Measurements from ENCODE around the gene TMEM232.

Gene TMEM232

DNA sequence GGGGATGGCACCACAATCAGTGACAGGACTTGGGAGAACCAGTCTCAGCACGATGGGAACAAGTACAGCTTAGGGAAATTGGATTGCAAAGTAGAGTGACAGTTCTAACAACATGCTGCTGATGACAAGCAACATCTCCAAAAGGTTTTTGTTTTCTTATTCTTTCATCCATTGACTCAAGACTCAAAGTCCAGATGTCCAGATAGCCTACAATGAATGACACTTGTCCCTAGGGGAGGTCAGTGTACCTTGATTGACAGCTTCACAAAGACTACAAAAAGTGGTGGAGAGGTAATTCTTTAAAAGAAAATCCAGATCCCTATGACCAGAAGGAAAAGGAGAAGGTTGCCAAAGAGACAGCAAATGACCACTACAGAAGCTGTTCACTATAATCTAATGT lies 323.9 kb downstream of the TMEM232 start:
- no peak for DNase-seq

DNA sequence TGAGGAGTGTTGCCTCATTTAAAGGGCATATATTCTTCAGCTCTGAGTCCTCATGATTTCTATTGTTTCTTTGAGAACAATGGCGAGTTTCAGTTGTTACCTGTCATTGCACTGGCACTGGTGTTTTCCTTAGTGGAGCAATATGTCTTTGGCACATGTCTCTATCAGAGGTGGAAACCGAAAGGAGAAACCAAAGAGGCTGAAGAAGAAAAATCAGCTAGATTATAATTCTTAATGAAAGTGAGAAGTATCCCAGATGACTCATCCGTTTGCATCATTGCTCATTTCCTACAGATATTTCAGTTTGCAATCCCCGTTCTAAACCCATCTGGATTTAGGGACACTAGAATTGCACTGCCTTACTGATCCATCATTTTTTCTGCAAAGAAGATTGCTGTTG lies 324.6 kb downstream of the TMEM232 start:
- no peak for DNase-seq

DNA sequence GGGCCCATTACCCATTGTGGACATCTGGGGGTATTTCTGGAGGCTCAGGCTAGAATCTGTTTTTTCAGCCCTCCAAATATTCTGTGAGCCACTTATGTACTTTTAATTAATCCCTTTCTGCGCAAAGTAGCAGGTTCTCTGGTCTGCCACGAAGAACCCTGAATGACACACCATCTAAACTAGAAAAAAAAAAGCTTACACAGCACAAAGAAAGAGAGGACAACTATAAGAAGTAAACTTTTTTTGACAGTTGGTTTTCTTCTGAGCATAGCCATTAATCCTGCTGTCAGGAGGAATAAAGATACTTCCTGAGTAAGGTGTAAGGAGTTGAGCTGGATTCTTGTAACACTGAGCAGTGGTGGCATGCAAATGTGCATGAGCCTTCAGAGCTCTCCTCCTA lies 327.5 kb downstream of the TMEM232 start:
- no peak for DNase-seq

DNA sequence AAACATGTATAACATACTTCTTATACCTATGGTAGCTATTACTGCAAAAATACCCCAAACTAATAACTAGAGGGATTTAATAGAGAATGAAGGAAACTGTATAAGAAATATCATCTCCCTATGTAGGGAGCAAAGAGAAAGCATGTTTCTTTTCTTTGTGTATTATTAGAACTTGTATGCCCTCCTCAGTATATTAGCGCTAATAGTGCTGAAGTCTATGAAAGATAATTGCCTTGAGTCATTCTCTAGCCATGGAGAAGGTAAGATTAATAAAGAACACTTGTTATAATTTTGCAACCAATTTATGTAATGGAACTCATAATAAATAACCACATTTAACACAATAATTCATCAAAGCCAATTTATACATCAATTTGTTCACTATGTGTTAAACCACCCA lies 329.2 kb downstream of the TMEM232 start:
- no peak for DNase-seq

DNA sequence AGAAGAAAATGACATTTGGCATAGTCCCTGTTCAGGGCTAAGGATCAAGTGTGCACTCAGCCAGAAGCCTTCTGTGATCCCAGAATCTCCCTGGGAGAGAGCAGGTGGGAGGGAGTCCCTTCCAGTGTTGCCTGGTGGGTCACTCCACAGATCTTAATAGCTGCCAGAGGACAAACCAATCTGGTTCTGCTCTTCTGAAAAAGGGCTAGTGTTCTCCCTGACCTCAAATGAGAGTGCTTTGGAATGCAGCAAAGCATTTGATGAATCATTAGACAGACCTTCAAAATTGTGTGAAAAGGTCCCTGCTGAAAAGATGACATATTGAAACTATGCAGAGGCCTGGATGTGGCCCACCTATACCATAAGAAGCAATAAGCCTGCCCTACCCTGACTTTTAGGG lies 339.7 kb downstream of the TMEM232 start:
- DNase-seq = no peak

DNA sequence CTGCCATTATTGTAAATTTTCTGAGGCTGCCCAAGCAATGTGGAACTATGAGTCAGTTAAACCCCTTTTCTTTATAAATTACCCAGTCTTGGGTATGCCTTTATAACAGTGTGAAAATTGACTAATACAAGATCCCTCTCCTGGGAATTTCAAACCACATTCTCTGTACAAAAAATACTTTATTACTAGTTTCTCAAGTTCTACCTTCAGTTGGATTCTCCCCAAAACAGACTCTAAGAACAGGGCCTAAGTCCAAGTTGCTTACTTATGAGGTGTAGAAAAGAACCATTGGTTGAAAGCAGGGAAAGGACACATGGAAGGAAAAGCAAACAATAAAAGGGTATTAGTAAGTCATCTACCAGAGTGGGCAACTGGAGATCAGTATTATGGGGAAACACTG lies 343.2 kb downstream of the TMEM232 start:
- no peak for DNase-seq

DNA sequence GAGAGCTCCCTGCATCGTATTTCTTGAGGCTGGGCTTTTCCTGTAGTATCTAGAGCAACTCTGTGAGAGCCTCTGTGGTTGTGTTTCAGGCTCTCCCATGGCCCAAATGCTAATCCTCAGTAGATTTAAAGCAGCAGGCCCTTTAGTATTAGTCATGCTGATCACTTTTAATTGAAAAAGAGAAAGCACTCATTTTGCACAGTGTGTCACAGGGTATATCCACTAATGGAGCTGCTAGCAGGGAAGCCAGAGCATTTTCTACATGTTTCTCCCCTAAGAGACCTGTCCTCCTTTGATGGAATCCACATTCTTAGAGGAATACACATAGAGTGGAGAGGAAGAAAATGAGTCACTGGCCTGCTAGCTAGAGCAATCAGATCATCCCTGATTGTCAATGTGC lies 348.5 kb downstream of the TMEM232 start:
- no peak for DNase-seq

DNA sequence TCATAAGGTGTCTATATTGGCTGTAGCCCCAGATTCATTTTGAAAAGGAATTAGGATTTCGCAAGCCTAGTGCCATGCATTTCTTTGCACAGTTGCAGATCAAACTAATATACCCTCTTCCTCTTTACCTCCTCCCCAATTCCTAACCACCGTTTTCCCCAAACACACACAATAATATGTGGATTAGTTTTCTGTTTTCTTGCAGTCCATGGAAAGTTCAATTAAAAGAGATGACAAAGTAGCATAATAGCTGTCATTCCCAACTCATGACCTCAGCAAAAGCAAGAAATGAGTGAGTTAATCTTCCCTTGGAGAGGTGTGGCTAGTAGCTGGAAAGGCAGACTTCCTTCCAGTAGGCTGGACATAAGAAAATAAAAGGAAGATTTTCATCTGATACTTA lies 349.1 kb downstream of the TMEM232 start:
- DNase-seq = no peak

DNA sequence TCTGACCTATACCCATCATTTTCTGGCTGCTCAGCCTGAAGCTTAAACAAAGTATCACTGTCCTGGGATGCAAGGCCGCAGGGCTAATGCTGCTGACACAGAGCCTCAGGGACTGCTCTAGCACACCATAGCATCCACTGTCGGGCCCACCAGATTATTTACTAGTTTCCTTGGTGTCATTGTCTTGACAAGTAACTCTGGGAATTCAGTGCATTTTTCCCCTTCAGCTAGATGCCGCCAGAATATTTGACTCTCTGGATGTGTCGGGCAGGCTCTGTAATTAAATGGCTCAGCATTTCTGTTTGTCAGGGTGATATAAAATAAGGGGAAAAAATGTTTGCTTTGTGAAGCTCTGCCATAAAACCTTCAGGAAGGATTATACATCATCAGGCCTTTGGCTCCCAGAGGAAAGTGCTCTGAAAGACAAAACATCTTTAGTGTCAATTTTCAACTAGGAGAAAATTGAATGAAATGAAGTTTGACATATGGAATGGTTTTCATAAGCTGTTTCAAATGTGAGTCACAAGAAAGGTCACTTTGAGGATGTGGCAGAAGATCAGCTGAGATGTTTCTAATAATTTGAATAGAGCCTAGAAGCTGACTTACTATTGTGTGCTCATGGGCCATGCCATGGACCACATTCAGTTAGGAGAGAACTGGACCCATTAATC lies 350.1 kb downstream of the TMEM232 start:
- peak; percentile 22 for DNase-seq

DNA sequence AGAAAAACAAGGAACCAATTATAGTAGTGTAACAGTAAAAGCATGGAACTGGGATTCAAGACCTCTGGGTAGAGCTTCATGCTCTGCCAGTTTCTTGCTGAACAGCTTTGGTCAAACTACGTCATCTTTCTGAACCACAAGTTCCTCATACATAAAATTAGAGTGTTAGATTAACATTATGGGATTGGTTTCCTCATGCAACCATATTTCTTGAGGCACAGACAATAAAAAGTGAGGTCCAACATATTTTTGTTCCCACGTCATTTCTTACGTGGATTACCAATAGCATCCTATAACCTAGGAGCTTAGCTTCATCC lies 354.8 kb downstream of the TMEM232 start:
- no peak for DNase-seq

DNA sequence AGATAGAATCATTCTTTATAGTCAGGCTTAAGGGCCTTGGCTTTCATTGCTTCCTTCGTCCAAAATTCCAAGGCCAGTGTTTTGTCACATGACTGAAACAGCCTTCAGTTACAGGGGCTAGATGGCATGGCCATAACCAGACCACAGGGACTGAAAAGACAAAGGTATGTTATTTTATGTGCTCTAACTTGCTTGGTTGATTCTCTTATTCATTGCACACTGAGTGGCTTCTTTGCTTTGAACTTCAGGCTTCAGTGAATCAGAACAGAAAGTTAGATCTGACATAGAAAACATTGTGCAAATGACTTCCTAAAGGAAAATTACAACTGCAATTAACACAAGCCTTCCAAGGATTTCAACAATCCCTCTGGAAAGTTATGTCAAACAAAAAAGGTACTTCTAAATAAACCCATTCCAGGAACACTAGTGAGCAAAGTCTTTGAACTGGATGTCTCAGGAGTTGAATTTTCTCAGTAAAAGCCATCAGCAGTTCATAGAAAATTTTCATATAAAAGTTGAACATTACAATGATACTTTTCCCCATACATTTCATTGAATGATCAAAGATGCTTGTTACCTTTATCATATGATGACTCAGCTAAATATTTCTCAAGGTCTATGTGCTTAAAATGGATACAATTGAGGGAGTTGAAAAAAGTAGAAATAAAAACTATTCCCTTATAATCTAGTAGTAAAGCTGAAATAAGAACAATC lies 355.3 kb downstream of the TMEM232 start:
- DNase-seq = no peak

Measured in right kidney (tissue), 1 donor.